Central memory CD4-positive, alpha-beta T cell (primary cell): ENCODE data around the gene FOXK1.

Experiments used
- DNase-seq: peaks from one replicate; pipeline ENCODE4 v3.0.0; 2022

Gene FOXK1

DNA sequence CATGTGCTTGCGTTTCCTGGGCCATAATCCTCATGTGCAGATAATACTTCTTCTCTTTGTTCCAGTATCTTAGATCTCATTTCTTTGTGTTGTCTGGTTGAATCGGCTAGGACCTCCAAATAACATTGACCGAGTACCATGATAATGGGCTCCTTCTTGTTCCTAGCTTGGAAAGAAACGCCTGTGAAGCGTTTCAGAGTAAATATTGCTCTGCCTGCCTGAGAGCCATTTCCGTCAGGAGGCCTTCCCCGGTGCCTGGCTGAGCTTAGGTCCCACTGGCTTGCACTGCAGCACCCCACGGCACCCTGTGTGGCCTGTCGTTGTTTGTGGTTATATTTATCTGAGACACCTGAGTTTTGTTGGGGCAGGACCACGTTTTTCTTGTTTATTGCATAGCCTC, 17.7 kb downstream of the FOXK1 start:
- no peak for DNase-seq

GRCh38 chr7:4700577-4701235, 18.6 kb downstream of the FOXK1 start:
- no peak for DNase-seq

GRCh38 chr7:4702961-4703512, 20.9 kb downstream of the FOXK1 start:
- no peak for DNase-seq

GRCh38 chr7:4703532-4703931, 21.4 kb downstream of the FOXK1 start:
- no peak for DNase-seq

GRCh38 chr7:4706384-4707216, 24.5 kb downstream of the FOXK1 start:
- DNase-seq, result no peak

GRCh38 chr7:4707217-4707741, 25.2 kb downstream of the FOXK1 start:
- no peak for DNase-seq

GRCh38 chr7:4707980-4708411, 25.9 kb downstream of the FOXK1 start:
- no peak for DNase-seq

DNA sequence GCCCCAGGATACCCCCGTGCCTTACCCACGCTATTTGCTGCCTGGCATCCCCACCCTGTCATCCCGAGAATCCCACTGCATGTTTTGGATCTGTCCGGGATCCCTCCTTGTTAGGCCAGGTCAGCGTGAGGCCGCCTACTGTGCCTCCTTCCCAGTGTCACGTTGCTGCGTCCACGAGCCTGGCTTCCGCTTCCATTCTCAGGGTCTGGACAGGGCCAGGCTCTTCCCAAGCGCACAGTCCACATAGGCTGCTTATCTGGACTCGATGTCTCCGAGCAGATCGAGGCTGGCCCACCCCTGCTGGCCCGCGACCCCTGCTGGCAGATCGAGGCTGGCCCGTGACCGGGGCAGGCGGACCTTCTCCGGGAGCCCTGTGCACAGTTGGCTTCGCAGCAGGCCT, 27.1 kb downstream of the FOXK1 start:
- DNase-seq, result no peak

DNA sequence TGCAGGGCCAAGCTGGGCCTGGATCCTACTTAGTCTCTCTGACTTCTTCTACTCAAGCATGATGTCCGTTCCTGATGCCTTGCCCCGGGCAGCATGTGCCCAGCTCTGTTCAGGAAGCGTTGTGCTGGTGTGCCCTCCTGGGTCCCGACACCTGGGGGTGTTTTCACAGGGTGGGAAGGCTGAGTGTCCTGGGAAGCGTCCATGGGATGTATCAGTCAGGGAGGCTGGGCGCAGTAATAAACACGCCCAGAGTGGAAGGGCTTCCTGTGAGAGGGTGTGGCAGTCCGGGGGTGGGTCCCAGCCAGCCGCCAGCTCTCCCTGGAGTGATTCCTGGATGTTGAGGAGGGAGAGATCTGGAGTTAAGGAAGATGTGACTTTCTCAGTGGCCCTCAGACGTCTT, 29.0 kb downstream of the FOXK1 start:
- no peak for DNase-seq

DNA sequence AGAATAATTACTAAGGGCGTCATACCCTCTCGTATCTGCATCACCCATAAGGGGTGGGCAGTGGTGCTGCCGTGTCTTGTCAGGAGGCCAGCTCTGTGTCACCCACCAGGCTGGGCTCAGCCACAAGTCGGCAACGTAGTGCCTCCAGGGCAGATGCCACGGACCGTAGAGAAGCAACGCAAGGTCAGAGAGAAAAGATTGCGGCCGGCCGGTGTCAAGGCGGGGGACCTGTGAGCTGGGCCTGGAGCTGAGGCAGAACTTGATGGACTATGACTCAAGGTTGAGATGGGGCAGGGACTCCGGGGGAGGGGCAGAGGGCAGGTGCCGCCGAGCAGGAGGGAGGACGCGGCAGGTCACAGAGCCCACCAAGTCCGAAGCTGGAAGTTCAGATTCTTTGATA, 29.5 kb downstream of the FOXK1 start:
- DNase-seq, result no peak

- DNase-seq, result no peak
Measured at GRCh38 chr7:4712281-4713182, 30.4 kb downstream of the FOXK1 start.

- no peak for DNase-seq
Measured at GRCh38 chr7:4713183-4713784, 31.2 kb downstream of the FOXK1 start.

- DNase-seq, result no peak
Measured at GRCh38 chr7:4714161-4714700, 32.1 kb downstream of the FOXK1 start.

- DNase-seq, result no peak
Measured at GRCh38 chr7:4714767-4715409, 32.8 kb downstream of the FOXK1 start.

- DNase-seq, result no peak
Measured at GRCh38 chr7:4715410-4715776, 33.3 kb downstream of the FOXK1 start.

DNA sequence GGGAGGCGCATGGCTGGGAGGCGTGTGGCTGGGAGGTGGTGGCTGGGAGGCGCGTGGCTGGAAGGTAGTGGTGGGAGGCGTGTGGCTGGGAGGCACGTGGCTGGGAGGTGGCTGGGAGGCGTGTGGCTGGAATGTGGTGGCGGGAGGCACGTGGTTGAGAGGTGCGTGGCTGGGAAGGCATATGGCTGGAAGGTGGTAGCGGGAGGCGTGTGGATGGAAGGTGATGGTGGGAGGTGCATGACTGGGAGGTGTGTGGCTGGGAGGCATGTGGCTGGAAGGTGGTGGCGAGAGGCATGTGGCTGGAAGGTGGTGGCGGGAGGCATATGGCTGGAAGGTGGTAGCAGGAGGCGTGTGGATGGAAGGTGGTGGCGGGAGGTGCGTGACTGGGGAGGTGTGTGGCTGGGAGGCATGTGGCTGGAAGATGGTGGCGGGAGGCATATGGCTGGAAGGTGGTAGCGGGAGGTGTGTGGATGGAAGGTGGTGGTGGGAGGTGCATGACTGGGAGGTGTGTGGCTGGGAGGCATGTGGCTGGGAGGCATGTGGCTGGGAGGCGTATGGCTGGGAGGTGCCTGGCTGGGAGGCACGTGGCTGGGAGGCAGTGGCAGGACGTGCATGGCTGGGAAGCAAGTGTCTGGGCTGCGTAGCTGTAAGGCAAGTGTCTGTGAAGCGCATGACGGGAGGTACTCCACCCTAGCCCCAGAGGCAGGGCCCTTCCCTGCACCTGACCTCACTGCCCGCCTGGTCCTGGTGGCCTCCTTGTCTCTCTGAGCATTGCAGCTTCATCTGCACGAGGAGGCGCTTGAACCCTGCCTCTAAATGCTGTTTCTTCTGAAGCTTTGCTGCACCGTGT, 35.1 kb downstream of the FOXK1 start:
- no peak for DNase-seq

DNA sequence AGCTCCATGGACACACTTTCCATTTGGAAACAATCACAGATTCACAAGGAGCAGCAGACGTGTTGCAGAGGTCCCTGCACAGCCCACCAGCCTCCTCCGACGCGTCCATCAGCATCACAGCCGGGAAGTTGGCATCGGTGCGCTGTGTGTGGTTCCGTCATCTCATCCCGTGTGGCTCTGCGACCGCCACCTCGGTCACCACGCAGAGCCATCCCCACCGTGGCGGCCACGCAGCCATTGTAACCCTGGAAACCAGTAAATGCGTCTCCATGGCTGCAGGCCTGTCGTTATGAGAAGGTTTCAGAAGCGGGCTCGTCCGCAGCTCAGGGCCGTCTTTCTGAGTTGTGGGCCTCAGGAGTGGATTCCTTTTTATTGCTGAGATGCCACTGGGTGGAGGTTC, 36.0 kb downstream of the FOXK1 start:
- no peak for DNase-seq

DNA sequence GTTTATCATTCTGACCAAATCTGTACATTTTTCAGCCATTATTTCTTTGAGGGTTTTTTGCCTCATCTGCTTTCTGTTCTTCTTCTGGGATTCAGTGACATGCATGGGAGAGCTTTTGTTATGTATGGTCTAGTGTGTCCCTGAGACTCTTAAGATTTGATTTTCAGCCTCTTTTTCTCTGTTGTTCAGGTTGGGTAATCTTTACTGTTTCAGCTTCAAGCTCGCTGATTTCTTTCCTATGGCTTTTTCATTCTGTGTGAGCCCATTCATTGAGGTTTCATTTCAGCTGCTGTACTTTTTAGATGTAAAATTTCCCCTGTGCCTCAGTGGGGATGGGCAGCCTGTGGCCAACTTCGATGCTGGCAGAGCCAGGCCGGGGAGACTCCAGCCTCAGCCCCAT, 38.1 kb downstream of the FOXK1 start:
- no peak for DNase-seq

DNA sequence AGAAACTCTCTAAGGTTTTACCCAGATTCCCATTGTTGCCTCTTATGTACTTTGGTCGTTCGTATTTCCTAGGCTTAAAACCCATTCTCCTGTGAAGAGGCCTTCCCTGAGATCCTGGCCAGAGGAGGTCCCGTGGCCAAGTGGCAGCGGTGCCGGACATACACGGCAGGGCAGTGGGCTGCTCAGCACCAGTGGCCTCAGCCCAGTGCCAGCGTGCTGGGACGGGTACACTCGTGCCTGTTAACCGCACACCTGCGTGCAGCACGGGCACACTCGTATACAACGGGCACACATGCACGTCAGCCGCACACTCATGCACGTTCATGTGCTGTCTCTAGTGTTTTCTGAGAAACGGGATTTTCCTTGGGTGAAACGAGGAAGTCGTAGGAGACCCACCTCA, 40.2 kb downstream of the FOXK1 start:
- DNase-seq, result no peak

DNA sequence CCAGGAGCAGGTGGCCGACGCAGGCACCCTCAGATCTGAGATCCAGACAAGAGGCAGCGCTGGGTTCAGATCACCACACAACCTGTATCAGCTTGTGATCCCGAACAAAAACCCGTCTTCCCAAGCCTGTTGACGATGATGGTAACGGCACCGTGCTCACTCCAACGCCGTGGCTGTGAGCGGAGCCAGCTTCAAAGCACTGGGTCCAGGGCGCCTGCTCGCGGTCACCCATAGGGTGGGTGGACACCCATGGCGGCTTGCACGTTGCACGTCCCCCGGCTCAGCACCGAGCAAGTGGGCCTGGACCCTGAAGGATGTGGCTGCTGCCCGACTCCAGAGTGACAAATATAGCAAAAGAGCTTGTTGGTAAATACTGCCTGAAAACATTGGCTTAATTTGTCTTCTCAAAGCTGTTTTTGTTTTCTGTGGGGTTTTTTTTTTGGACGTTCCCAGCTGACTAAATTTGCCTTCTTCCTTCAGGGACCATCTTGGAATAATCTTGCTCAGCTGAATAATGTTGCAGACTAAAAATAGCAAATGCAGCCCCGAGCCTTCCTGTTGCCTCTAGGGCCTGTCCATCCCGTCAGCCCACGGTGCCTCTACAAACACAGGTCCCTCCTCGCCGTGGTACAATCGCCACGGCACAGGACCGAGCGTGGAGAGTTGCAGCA, 41.0 kb downstream of the FOXK1 start:
- no peak for DNase-seq
